ENCODE measurements around the gene SAC3D1. TPM values are rescaled to one million over a fixed set of nuclear protein-coding genes. Genes with fewer than 3 reads are reported as not detected.

SAC3D1 gene
- total and polyA plus RNA-seq, 2 of the 4 experiments (the other 2 are of a cell fraction): 2.9 to 13.2 TPM

- ChIA-PET CTCF (no interaction called here), POLR2A (ENCODE audit: unreplicated experiment) (no interaction called here)
- Histone ChIP-seq H2BK20ac (ENCODE audit: low read depth, low read length) (peak overlapping the region; percentile 83), H4K8ac (ENCODE audit: low read depth in 2 of 2, low read length in 2 of 2) (peak overlapping the region; percentile 12 to 84; a peak in 2 of 4 replicates), H3K56ac (ENCODE audit: extremely low read depth, insufficient read depth, low read length) (peak overlapping the region; percentile 20; the same call in 1 of the 2 replicates), H3K79me1 (ENCODE audit: low read depth in 1 of 2, low read length in 2 of 2) (peaks cover 0 to 3% of the 10 kb centered on the region in 2 experiments; a peak in 2 of 4 replicates), H2AFZ (replicated peaks; ENCODE audit: low read length, poor library complexity) (peak overlapping the region; percentile 76), H2BK5ac (ENCODE audit: low read depth, low read length, poor library complexity, severe bottlenecking) (peak overlapping the region; percentile 80), H2BK15ac (ENCODE audit: low read depth, low read length) (peak overlapping the region; percentile 98; the same call in 2 of the 3 replicates), H3K36me3 (ENCODE audit: control insufficient read depth, insufficient read depth, low read length) (no peaks in the 10 kb centered on the region), H3K4me1 (ENCODE audit: control insufficient read depth, insufficient read depth, low read length) (peaks cover 5% of the 10 kb centered on the region; the same call in 1 of the 2 replicates), H3K4ac (ENCODE audit: low read depth, low read length) (peak overlapping the region; percentile 80), H2AK5ac (ENCODE audit: low read depth, low read length) (peak overlapping the region; percentile 97), H3K14ac (replicated peaks; ENCODE audit: low read depth, low read length) (peak overlapping the region; percentile 66; the same call in 1 of the 2 replicates), H3K9me1 (ENCODE audit: insufficient read depth, low read length) (peaks cover 15% of the 10 kb centered on the region), H4K20me1 (ENCODE audit: insufficient read depth, low read length) (no peaks in the 10 kb centered on the region), H4K91ac (ENCODE audit: insufficient read depth, low read depth, low read length) (peak overlapping the region; percentile 78), H3K4me3 (ENCODE audit: insufficient read depth, low read depth, low read length) (no peak overlapping the region), H2BK120ac (ENCODE audit: low read depth, low read length) (peak overlapping the region; percentile 85), H3K27ac (ENCODE audit: insufficient read depth, low read length) (peak overlapping the region; percentile 53; the same call in 1 of the 2 replicates), H4K5ac (ENCODE audit: low read depth, low read length) (no peak overlapping the region; the same call in 1 of the 2 replicates), H3K18ac (ENCODE audit: low read depth, low read length) (no peak overlapping the region), H3K9ac (ENCODE audit: low read depth, low read length) (no peak overlapping the region), H3K27me3 (ENCODE audit: control insufficient read depth, insufficient read depth, low read length) (no peaks in the 10 kb centered on the region), H3K23ac (ENCODE audit: low read depth, low read length) (peak overlapping the region; percentile 66; the same call in 1 of the 2 replicates), H3K4me2 (ENCODE audit: low read depth, low read length) (no peak overlapping the region), H2AK9ac (replicated peaks; ENCODE audit: low read depth, low read length, poor library complexity) (peak overlapping the region; percentile 84), H3K9me3 (ENCODE audit: control insufficient read depth, insufficient read depth, low read length) (no peaks in the 10 kb centered on the region)
- DNase-seq (peak; percentile 23), ATAC-seq (ENCODE audit: low read depth) (no peak)
- BruUV-seq (replicated peaks): no TSS peak
- no CpG with 5 or more reads among the region's 7 CpGs for WGBS, 2 experiments (ENCODE audit: extremely low coverage in 2 of 2, insufficient read length in 1 of 2)
- TF ChIP-seq USF2 (IDR thresholded peaks at IDR 0.05; ENCODE audit: low read depth, low read length) (no peak), POLR2A (IDR thresholded peaks at IDR 0.05; ENCODE audit: low read depth, low read length) (no peak), MAFK (IDR thresholded peaks at IDR 0.05; ENCODE audit: low read depth, low read length) (no peak), BHLHE40 (IDR thresholded peaks at IDR 0.05; ENCODE audit: low read depth, low read length) (no peak), MAZ (IDR thresholded peaks at IDR 0.05; ENCODE audit: borderline replicate concordance, low read depth, low read length) (no peak), RFX5 (IDR thresholded peaks at IDR 0.05; ENCODE audit: low read depth, low read length) (no peak), NFE2L2 (IDR thresholded peaks at IDR 0.05; ENCODE audit: low read depth, low read length) (no peak), CHD1 (IDR thresholded peaks at IDR 0.05; ENCODE audit: low read depth, low read length) (no peak), RAD21 (IDR thresholded peaks at IDR 0.05; ENCODE audit: low read length) (no peak), SMC3 (IDR thresholded peaks at IDR 0.05; ENCODE audit: low read depth, low read length) (no peak), RCOR1 (IDR thresholded peaks at IDR 0.05; ENCODE audit: insufficient replicate concordance, low read length) (no peak), CEBPB (IDR thresholded peaks at IDR 0.05; ENCODE audit: low read depth, low read length) (no peak), ELK1 (IDR thresholded peaks at IDR 0.05; ENCODE audit: borderline replicate concordance, low read depth, low read length) (no peak)
- intact Hi-C loops (cut with micrococcal nuclease) (no loop called here), in situ Hi-C loops (cut with MboI; ENCODE audit: low sequenced_read_pairs) (loop anchor here (5.0 to 10.0 kb wide), 2 partner anchors 86 to 163 kb away; partner anchors contain the start of genes CDC42BPG and PPP2R5B), dilution Hi-C loops (cut with HindIII; ENCODE audit: low sequenced_read_pairs, unreplicated experiment) (no loop called here)
Measured at GRCh38 chr11:65008016-65008415, 33.0 kb upstream of the SAC3D1 start.
